ENCODE measurements around the gene C1QL4. TPM values are rescaled to one million over a fixed set of nuclear protein-coding genes. Genes with fewer than 3 reads are reported as not detected.
A peak's percentile ranks its signal among the peaks of the same experiment; 100 is the strongest.

Gene C1QL4
- total RNA-seq, 1 experiment from 2014 or later, result 0.41 TPM

DNA sequence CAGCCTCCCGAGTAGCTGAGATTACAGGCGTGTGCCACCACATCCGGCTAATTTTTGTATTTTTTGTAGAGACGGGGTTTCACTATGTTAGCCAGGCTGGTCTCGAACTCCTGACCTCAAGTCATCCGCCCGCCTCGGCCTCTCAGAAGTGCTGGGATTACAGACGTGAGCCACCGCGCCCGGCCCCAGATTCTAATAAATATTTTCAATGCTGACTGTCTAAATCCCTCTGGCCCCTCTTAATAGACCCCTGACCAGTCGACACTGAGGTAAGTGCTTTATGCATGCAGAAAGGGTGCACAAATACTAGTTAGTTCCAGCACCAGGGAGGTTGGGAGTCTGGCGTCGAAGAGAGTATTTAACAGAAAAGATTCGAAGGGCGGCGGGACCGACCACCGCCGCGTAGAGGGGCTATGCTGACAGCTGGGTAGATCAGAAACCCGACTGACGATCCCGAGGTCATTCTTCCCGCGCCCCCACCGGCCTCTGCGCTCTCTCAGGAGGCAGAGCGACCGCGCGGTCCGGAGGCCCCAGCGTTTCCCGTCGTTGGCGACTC is 29.2 kb upstream of the C1QL4 start:
- ChIA-PET POLR2A (ENCODE audit: low non-redundant PET) (interaction anchor here (0.6 to 0.7 kb wide), 2 partner anchors 26 to 542 kb away, joined by 3 to 4 read pairs; no protein-coding TSS in a partner anchor), CTCF (interaction anchor here (1.2 to 1.4 kb wide), 4 partner anchors 8 to 214 kb away, joined by 3 to 13 read pairs (median 8); no protein-coding TSS in a partner anchor)
- H3K27me3 ChIP-seq (replicated peaks; ENCODE audit: insufficient read depth, low read depth, low read length, poor library complexity), result no peaks in the 10 kb centered on the region
- BruUV-seq (replicated peaks), result TSS peak; percentile 82
- no peak for DNase-seq (ENCODE audit: low spot score)
- H3K4me1 ChIP-seq (ENCODE audit: insufficient read depth, low read length, poor library complexity, severe bottlenecking), result peaks cover 20% of the 10 kb centered on the region
- intact Hi-C loops (cut with micrococcal nuclease; ENCODE audit: unreplicated experiment), result no loop called here
- H3K4me3 ChIP-seq (ENCODE audit: low read depth, low read length, poor library complexity, severe bottlenecking), result peak overlapping the region; percentile 75
- peak overlapping the region; percentile 97 for H3K27ac ChIP-seq (ENCODE audit: low read depth, low read length, poor library complexity, severe bottlenecking)
- H3K36me3 ChIP-seq (ENCODE audit: insufficient read depth, low read length, poor library complexity, severe bottlenecking), result peaks cover 1% of the 10 kb centered on the region
- TF ChIP-seq, protein P1, sequence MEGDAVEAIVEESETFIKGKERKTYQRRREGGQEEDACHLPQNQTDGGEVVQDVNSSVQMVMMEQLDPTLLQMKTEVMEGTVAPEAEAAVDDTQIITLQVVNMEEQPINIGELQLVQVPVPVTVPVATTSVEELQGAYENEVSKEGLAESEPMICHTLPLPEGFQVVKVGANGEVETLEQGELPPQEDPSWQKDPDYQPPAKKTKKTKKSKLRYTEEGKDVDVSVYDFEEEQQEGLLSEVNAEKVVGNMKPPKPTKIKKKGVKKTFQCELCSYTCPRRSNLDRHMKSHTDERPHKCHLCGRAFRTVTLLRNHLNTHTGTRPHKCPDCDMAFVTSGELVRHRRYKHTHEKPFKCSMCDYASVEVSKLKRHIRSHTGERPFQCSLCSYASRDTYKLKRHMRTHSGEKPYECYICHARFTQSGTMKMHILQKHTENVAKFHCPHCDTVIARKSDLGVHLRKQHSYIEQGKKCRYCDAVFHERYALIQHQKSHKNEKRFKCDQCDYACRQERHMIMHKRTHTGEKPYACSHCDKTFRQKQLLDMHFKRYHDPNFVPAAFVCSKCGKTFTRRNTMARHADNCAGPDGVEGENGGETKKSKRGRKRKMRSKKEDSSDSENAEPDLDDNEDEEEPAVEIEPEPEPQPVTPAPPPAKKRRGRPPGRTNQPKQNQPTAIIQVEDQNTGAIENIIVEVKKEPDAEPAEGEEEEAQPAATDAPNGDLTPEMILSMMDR (conservative IDR thresholded peaks at IDR 0.05; ENCODE audit: low read depth, low read length), result no peak
- TF ChIP-seq EZH2 (IDR thresholded peaks at IDR 0.05; ENCODE audit: borderline replicate concordance, low read depth, low read length, poor library complexity, severe bottlenecking), result no peak
- no peaks in the 10 kb centered on the region for H3K9me3 ChIP-seq (ENCODE audit: low read depth, low read length, poor library complexity, severe bottlenecking)

DNA sequence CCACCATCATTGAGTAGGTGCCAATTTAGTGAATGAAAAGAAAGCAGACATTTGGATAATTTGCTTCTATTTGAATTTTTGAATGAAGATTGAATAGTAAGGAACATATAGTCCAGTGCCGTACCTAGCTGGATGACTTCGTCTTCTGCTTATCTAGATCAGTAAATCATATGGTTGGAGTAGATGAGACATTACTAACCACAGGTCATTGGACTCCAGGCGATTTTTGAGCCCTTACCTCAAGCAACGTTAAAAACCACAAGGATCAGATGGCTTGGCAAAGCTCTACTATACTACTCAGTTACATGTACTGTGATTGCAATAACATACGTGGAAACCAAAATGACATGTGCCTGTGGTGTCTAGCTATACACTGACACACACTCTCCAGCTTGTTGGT is 28.6 kb upstream of the C1QL4 start:
- intact Hi-C loops (cut with micrococcal nuclease; ENCODE audit: unreplicated experiment), result no loop called here
- TF ChIP-seq EZH2 (IDR thresholded peaks at IDR 0.05; ENCODE audit: borderline replicate concordance, low read depth, low read length, poor library complexity, severe bottlenecking), result no peak
- TF ChIP-seq, protein P1 (conservative IDR thresholded peaks at IDR 0.05; ENCODE audit: low read depth, low read length), result no peak
- ChIA-PET CTCF (no interaction called here), POLR2A (ENCODE audit: low non-redundant PET) (no interaction called here)
- no peak for DNase-seq (ENCODE audit: low spot score)
- no peaks in the 10 kb centered on the region for H3K9me3 ChIP-seq (ENCODE audit: low read depth, low read length, poor library complexity, severe bottlenecking)
- H3K27me3 ChIP-seq (replicated peaks; ENCODE audit: insufficient read depth, low read depth, low read length, poor library complexity), result no peaks in the 10 kb centered on the region
- no peaks in the 10 kb centered on the region for H3K36me3 ChIP-seq (ENCODE audit: insufficient read depth, low read length, poor library complexity, severe bottlenecking)
- H3K4me3 ChIP-seq (ENCODE audit: low read depth, low read length, poor library complexity, severe bottlenecking), result peak overlapping the region; percentile 75
- H3K4me1 ChIP-seq (ENCODE audit: insufficient read depth, low read length, poor library complexity, severe bottlenecking), result peaks cover 20% of the 10 kb centered on the region
- no TSS peak for BruUV-seq (replicated peaks)
- no peak overlapping the region for H3K27ac ChIP-seq (ENCODE audit: low read depth, low read length, poor library complexity, severe bottlenecking)

DNA sequence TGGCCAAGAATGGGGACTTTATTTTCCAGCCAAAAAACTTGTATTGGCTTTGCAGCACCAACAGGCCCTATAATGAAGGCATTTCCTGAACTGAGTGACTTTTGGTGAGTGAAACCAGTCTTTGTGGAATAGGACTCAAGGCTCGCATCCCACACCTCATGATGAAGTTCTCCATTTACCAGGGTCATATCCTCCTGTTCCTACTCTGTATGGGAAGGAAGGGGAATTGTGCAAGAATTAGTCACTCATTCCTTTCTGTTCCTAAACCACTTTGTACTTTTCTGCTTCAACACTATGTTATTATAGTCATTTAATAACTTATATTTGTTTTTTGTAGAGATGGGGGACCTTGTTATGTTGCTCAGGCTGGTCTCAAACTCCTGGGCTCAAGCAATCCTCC is 28.0 kb upstream of the C1QL4 start:
- Histone ChIP-seq H3K4me1 (ENCODE audit: insufficient read depth, low read length, poor library complexity, severe bottlenecking) (peaks cover 19% of the 10 kb centered on the region), H3K4me3 (ENCODE audit: low read depth, low read length, poor library complexity, severe bottlenecking) (no peak overlapping the region), H3K36me3 (ENCODE audit: insufficient read depth, low read length, poor library complexity, severe bottlenecking) (no peaks in the 10 kb centered on the region), H3K9me3 (ENCODE audit: low read depth, low read length, poor library complexity, severe bottlenecking) (no peaks in the 10 kb centered on the region), H3K27me3 (replicated peaks; ENCODE audit: insufficient read depth, low read depth, low read length, poor library complexity) (no peaks in the 10 kb centered on the region), H3K27ac (ENCODE audit: low read depth, low read length, poor library complexity, severe bottlenecking) (no peak overlapping the region)
- CTCF ChIA-PET, result no interaction called here
- BruUV-seq (replicated peaks), result no TSS peak
- intact Hi-C loops (cut with micrococcal nuclease; ENCODE audit: unreplicated experiment), result no loop called here
- TF ChIP-seq, protein P1 (conservative IDR thresholded peaks at IDR 0.05; ENCODE audit: low read depth, low read length), result no peak
- no peak for TF ChIP-seq EZH2 (IDR thresholded peaks at IDR 0.05; ENCODE audit: borderline replicate concordance, low read depth, low read length, poor library complexity, severe bottlenecking)
- POLR2A ChIA-PET (ENCODE audit: low non-redundant PET), result no interaction called here
- DNase-seq (ENCODE audit: low spot score), result no peak

Measured in A673 (cell line).